HCT116 (cell line): ENCODE measurements around the gene GATAD2B. TPM values are rescaled to one million over a fixed set of nuclear protein-coding genes. Genes with fewer than 3 reads are reported as not detected.

Experiments used
- ATAC-seq: fragments of 200-7000 bp; cut with Tn5 transposase; 2 replicates; pipeline ENCODE4 v1.9.1; 2020; ENCODE audit warnings: mild to moderate bottlenecking, moderate library complexity
- BruUV-seq: library from RNA; stranded (reverse); fragments of 400-500 nt; replicated peaks from 2 replicates; lab custom pipeline; 2021; lab: Mats Ljungman, UMichigan
- CTCF ChIA-PET: fragments of 300-600 bp; sonication (Branson Sonifier 250); formaldehyde crosslinking; loops from one replicate; lab custom pipeline; 2021; ENCODE audit warnings: antibody characterized with exemption; lab: Charles Lee
- POLR2A ChIA-PET: fragments of 300-600, 350-600 bp; sonication (Branson Sonifier 250); formaldehyde crosslinking; loops from one replicate; lab custom pipeline; 2021; ENCODE audit warnings: antibody characterized with exemption; lab: Charles Lee
- RAD21 ChIA-PET, 2 experiments: fragments of 300-600 bp; sonication (Branson Sonifier 250); formaldehyde crosslinking; loops; one replicate each; lab custom pipeline; 2023; ENCODE audit warnings: low total read pairs in 2 of 2; ENCODE audit not compliant: uncharacterized antibody in 2 of 2, unreplicated experiment in 2 of 2, low non-redundant PET in 1 of 2; lab: Charles Lee
- DNase-seq: peaks from one replicate; pipeline ENCODE4 v3.0.0-alpha.2; 2010; ENCODE audit warnings: low read depth, low spot score
- H2AFZ ChIP-seq: fragments of 200-600 bp; shearing (Covaris generic), sonication (generic); 2 replicates; pipeline ENCODE4 v1.6.1; 2017; ENCODE audit warnings: low read depth, mixed run types, mixed read lengths, antibody characterized with exemption, low read length; ENCODE audit not compliant: poor library complexity, severe bottlenecking
- H3K27ac ChIP-seq: 2 replicates; pipeline ENCODE4 v1.5.1; 2012; ENCODE audit warnings: low read depth, low read length
- H3K27me3 ChIP-seq: fragments of 200-600 bp; sonication (generic); 2 replicates; pipeline ENCODE4 v1.6.1; 2016; ENCODE audit warnings: mixed run types, low read length, mixed read lengths; ENCODE audit not compliant: insufficient read depth
- H3K36me3 ChIP-seq, 2 experiments: fragments of 200-500 bp in 1 of 2; fragments of 200-600 bp in 1 of 2; sonication (Bioruptor generic) in 1 of 2; sonication (generic) in 1 of 2; 2 replicates each; pipeline versions ENCODE4 v1.5.1 to v1.6.1; 2014 to 2016; ENCODE audit warnings: low read length in 2 of 2, inconsistent platforms in 1 of 2, mixed read lengths in 1 of 2, mixed run types in 1 of 2; ENCODE audit not compliant: insufficient read depth in 2 of 2, control insufficient read depth in 1 of 2
- H3K4me1 ChIP-seq, 2 experiments: fragments of 200-600 bp in 1 of 2; sonication (generic) in 1 of 2; 2 replicates each; pipeline versions ENCODE4 v1.5.1 to v1.6.1; 2012 to 2017; ENCODE audit warnings: low read length in 2 of 2, inconsistent platforms in 1 of 2, mild to moderate bottlenecking in 1 of 2, mixed read lengths in 1 of 2, mixed run types in 1 of 2, moderate library complexity in 1 of 2; ENCODE audit not compliant: insufficient read depth in 2 of 2, control insufficient read depth in 1 of 2
- H3K4me2 ChIP-seq: fragments of 200-600 bp; sonication (generic); 2 replicates; pipeline ENCODE4 v1.6.1; 2017; ENCODE audit warnings: mixed run types, low read length, mixed read lengths
- H3K4me3 ChIP-seq, 2 experiments: fragments of 200-600 bp in 1 of 2; sonication (generic) in 1 of 2; replicated peaks in 1 of 2; 2 replicates each; pipeline ENCODE4 v1.5.1; 2011 to 2016; ENCODE audit warnings: low read length in 2 of 2, control low read depth in 1 of 2, low read depth in 1 of 2, mild to moderate bottlenecking in 1 of 2, mixed read lengths in 1 of 2, mixed run types in 1 of 2
- H3K79me2 ChIP-seq: fragments of 200-600 bp; sonication (generic); 2 replicates; pipeline ENCODE4 v1.6.1; 2017; ENCODE audit warnings: mild to moderate bottlenecking, mixed run types, low read length, moderate library complexity, mixed read lengths; ENCODE audit not compliant: insufficient read depth
- H3K9ac ChIP-seq: fragments of 200-600 bp; sonication (generic); 2 replicates; pipeline ENCODE4 v1.6.1; 2016; ENCODE audit warnings: low read length, mixed read lengths
- H3K9me2 ChIP-seq: fragments of 200-600 bp; sonication (generic), shearing (Covaris generic); 2 replicates; pipeline ENCODE4 v1.6.1; 2017; ENCODE audit warnings: mixed run types, mild to moderate bottlenecking, moderate library complexity; ENCODE audit not compliant: insufficient read depth
- H3K9me3 ChIP-seq, 2 experiments: fragments of 200-500 bp in 1 of 2; fragments of 200-600 bp in 1 of 2; sonication (Bioruptor generic) in 1 of 2; sonication (generic) in 1 of 2; 2 replicates each; pipeline ENCODE4 v1.6.1; 2014 to 2017; ENCODE audit warnings: low read length in 2 of 2, mixed read lengths in 2 of 2, inconsistent platforms in 1 of 2, low read depth in 1 of 2, mild to moderate bottlenecking in 1 of 2, mixed run types in 1 of 2, moderate library complexity in 1 of 2; ENCODE audit not compliant: control insufficient read depth in 1 of 2, insufficient read depth in 1 of 2
- H4K20me1 ChIP-seq: fragments of 200-600 bp; sonication (generic), shearing (Covaris generic); 2 replicates; pipeline ENCODE4 v1.6.1; 2017; ENCODE audit warnings: mixed run types, mild to moderate bottlenecking, moderate library complexity; ENCODE audit not compliant: insufficient read depth
- ATF3 ChIP-seq: IDR thresholded peaks from 2 replicates; pipeline ENCODE4 v1.6.1; 2012
- CBX3 ChIP-seq: IDR thresholded peaks from 2 replicates; pipeline ENCODE4 v1.6.1; 2012; ENCODE audit warnings: low read depth
- CTCF ChIP-seq, 3 experiments: fragments of 200-600 bp in 1 of 3; sonication (generic) in 1 of 3; IDR thresholded peaks in 2 of 3; conservative IDR thresholded peaks in 1 of 3; 2 replicates each; pipeline ENCODE4 v1.5.1; 2012 to 2017; ENCODE audit warnings: low read depth in 2 of 3, low read length in 2 of 3, antibody characterized with exemption in 1 of 3, borderline replicate concordance in 1 of 3, control low read depth in 1 of 3, mild to moderate bottlenecking in 1 of 3, mixed read lengths in 1 of 3, mixed run types in 1 of 3, moderate library complexity in 1 of 3; ENCODE audit not compliant: insufficient read depth in 1 of 3
- EGR1 ChIP-seq: IDR thresholded peaks from 2 replicates; pipeline ENCODE4 v1.6.1; 2012; ENCODE audit warnings: low read depth
- ELF1 ChIP-seq: IDR thresholded peaks from 2 replicates; pipeline ENCODE4 v1.6.1; 2012; ENCODE audit warnings: low read depth, borderline replicate concordance
- EZH2 ChIP-seq: fragments of 200-600 bp; sonication (generic); IDR thresholded peaks from 2 replicates; pipeline ENCODE4 v1.6.1; 2017; ENCODE audit warnings: antibody characterized with exemption, mixed run types
- EZH2phosphoT487 ChIP-seq: fragments of 200-600 bp; IDR thresholded peaks from 2 replicates; pipeline ENCODE4 v1.6.1; 2018; ENCODE audit warnings: antibody characterized with exemption, borderline replicate concordance
- FOSL1 ChIP-seq: IDR thresholded peaks from 2 replicates; pipeline ENCODE4 v1.6.1; 2012; ENCODE audit warnings: low read depth
- JUND ChIP-seq: IDR thresholded peaks from 2 replicates; pipeline ENCODE4 v1.6.1; 2012
- MAX ChIP-seq: IDR thresholded peaks from 2 replicates; pipeline ENCODE4 v1.6.1; 2012
- POLR2AphosphoS5 ChIP-seq: IDR thresholded peaks from 2 replicates; pipeline ENCODE4 v1.6.1; 2011; ENCODE audit warnings: mild to moderate bottlenecking, low read depth, low read length, moderate library complexity
- SP1 ChIP-seq: IDR thresholded peaks from 2 replicates; pipeline ENCODE4 v1.6.1; 2012; ENCODE audit warnings: low read depth
- SRF ChIP-seq: IDR thresholded peaks from 2 replicates; pipeline ENCODE4 v1.6.1; 2012; ENCODE audit warnings: low read depth
- TCF7L2 ChIP-seq: IDR thresholded peaks from 2 replicates; pipeline ENCODE4 v1.7.0; 2011; ENCODE audit warnings: borderline replicate concordance, inconsistent platforms; ENCODE audit not compliant: insufficient read depth, insufficient read length; ENCODE audit errors: extremely low read depth
- YY1 ChIP-seq: IDR thresholded peaks from 2 replicates; pipeline ENCODE4 v1.6.1; 2011; ENCODE audit warnings: low read length, low read depth, moderate library complexity, mild to moderate bottlenecking; ENCODE audit not compliant: insufficient replicate concordance; ENCODE audit errors: extremely low read depth
- ZBTB33 ChIP-seq: IDR thresholded peaks from 2 replicates; pipeline ENCODE4 v1.6.1; 2011; ENCODE audit warnings: mild to moderate bottlenecking, low read length, moderate library complexity; ENCODE audit not compliant: insufficient replicate concordance; ENCODE audit errors: extremely low read depth
- ZNF274 ChIP-seq: fragments of 200-500 bp; sonication (Bioruptor generic); IDR thresholded peaks from 2 replicates; pipeline ENCODE4 v1.6.1; 2014; ENCODE audit warnings: mild to moderate bottlenecking, low read depth, low read length, inconsistent platforms
- intact Hi-C: fragments of 100-400 bp; cut with micrococcal nuclease; formaldehyde crosslinking; loops from 2 replicates; pipeline ENCODE4 v1.10.0; 2022
- total RNA-seq: library from RNA; stranded (reverse); gene quantifications from one replicate; pipeline ENCODE4 v1.2.1, GENCODE V29; 2021; ENCODE audit not compliant: unreplicated experiment

The GATAD2B gene
- total RNA-seq, 1 experiment from 2014 or later = 50.2 TPM

GRCh38 chr1:153880962-153881361 is 41.8 kb downstream of the GATAD2B start:
- POLR2A ChIA-PET = interaction anchor here (0.7 kb wide), 1 partner anchor 29 kb away, joined by 3 read pairs; no protein-coding TSS in a partner anchor
- no peaks in the 10 kb centered on the region for H3K4me1 ChIP-seq
- H3K4me3 ChIP-seq = no peak overlapping the region
- TF ChIP-seq ZNF274 (no peak), EZH2 (no peak), EGR1 (no peak), YY1 (no peak), CBX3 (no peak), JUND (no peak), MAX (no peak), TCF7L2 (no peak), ATF3 (no peak), ZBTB33 (no peak), EZH2phosphoT487 (no peak), POLR2AphosphoS5 (no peak), ELF1 (no peak), FOSL1 (no peak), SRF (no peak), SP1 (no peak), CTCF (IDR thresholded peaks at IDR 0.05 in 2 of 3, conservative IDR thresholded peaks at IDR 0.05 in 1 of 3; ENCODE audit: borderline replicate concordance in 1 of 3, insufficient read depth in 1 of 3, low read depth in 2 of 3, low read length in 2 of 3) (no peak)
- TF ChIP-seq, all 23 proteins: peak for 0
- H3K4me2 ChIP-seq = no peak overlapping the region
- no peaks in the 10 kb centered on the region for H3K36me3 ChIP-seq
- intact Hi-C loops = no loop called here
- H3K27ac ChIP-seq = no peak overlapping the region
- H3K9me2 ChIP-seq = no peaks in the 10 kb centered on the region
- H3K9ac ChIP-seq = no peak overlapping the region
- ATAC-seq (no peak), DNase-seq (no peak)
- no peaks in the 10 kb centered on the region for H4K20me1 ChIP-seq
- ChIA-PET CTCF (no interaction called here), RAD21 (no interaction called here)
- peaks cover 57% of the 10 kb centered on the region for H3K79me2 ChIP-seq
- no peak overlapping the region for H2AFZ ChIP-seq
- no peaks in the 10 kb centered on the region for H3K9me3 ChIP-seq
- no peaks in the 10 kb centered on the region for H3K27me3 ChIP-seq
- BruUV-seq = no TSS peak
